Spleen (tissue), 13 donors: ENCODE data around the gene CDKN1B. TPM values are rescaled to one million over a fixed set of nuclear protein-coding genes. Genes with fewer than 3 reads are reported as not detected.
A peak's percentile ranks its signal among the peaks of the same experiment; 100 is the strongest.

Source experiments
- DNase-seq: peaks from one replicate; pipeline ENCODE4 v3.0.0-alpha.2; 2020
- H3K27ac ChIP-seq, 8 donors: fragments of 200-600 bp; sonication (generic) in 7 of 8; 1 replicate in 4 of 8; 2 replicates in 4 of 8; pipeline versions ENCODE4 v1.5.0 to v1.8.0; 2016 to 2021; ENCODE audit warnings: inconsistent platforms in 4 of 8, mild to moderate bottlenecking in 4 of 8, moderate library complexity in 1 of 8
- H3K27me3 ChIP-seq, 7 donors: fragments of 200-600 bp; sonication (generic) in 6 of 7; replicated peaks in 1 of 7; 1 replicate in 4 of 7; 2 replicates in 3 of 7; pipeline versions ENCODE4 v1.5.0 to v1.8.0; 2016 to 2021; ENCODE audit warnings: inconsistent platforms in 3 of 7, mild to moderate bottlenecking in 1 of 7
- H3K36me3 ChIP-seq, 6 donors: fragments of 200-600 bp; sonication (generic) in 5 of 6; 1 replicate in 4 of 6; 2 replicates in 2 of 6; pipeline versions ENCODE4 v1.5.0 to v1.8.0; 2016 to 2021; ENCODE audit warnings: inconsistent platforms in 2 of 6
- H3K4me1 ChIP-seq, 6 donors: fragments of 200-600 bp; sonication (generic) in 5 of 6; 1 replicate in 3 of 6; 2 replicates in 3 of 6; pipeline versions ENCODE4 v1.5.0 to v1.8.0; 2016 to 2021; ENCODE audit warnings: inconsistent platforms in 3 of 6
- H3K4me3 ChIP-seq, 8 donors: fragments of 200-600 bp; sonication (generic) in 7 of 8; 1 replicate in 4 of 8; 2 replicates in 4 of 8; pipeline versions ENCODE4 v1.5.0 to v1.8.0; 2016 to 2021; ENCODE audit warnings: inconsistent platforms in 4 of 8, mild to moderate bottlenecking in 4 of 8, moderate library complexity in 2 of 8
- H3K9me3 ChIP-seq, 8 donors: fragments of 200-600 bp; sonication (generic) in 7 of 8; 1 replicate in 4 of 8; 2 replicates in 4 of 8; pipeline versions ENCODE4 v1.5.0 to v1.8.0; 2016 to 2021; ENCODE audit warnings: inconsistent platforms in 4 of 8
- POLR2A ChIP-seq, 3 donors: fragments of 450-650 bp; IDR thresholded peaks; one replicate each; pipeline ENCODE4 v1.5.1; 2017; ENCODE audit warnings: antibody characterized with exemption in 3 of 3, mild to moderate bottlenecking in 1 of 3
- POLR2AphosphoS5 ChIP-seq, 3 donors: sonication (generic); formaldehyde crosslinking; IDR thresholded peaks; one replicate each; pipeline ENCODE4 v1.5.1; 2017; ENCODE audit warnings: antibody characterized with exemption in 3 of 3
- WGBS, 5 donors: extraction: QIAGEN DNeasy Blood & Tissue Kit in 3 of 5; methylation state at CpG; one replicate each; pipeline versions ENCODE4 v1.1.5 to v1.1.7; 2013 to 2018; 5-methylcytosine and 5-hydroxymethylcytosine counted together
- intact Hi-C: fragments of 100-400 bp; cut with DNase I; formaldehyde crosslinking; loops from one replicate; pipeline ENCODE4 v1.15.0; 2023; ENCODE audit warnings: low total_unique reads
- long read RNA-seq, 2 donors: transcript quantifications; one replicate each; lab custom pipeline, GENCODE V29; 2026
- polyA plus RNA-seq, 3 donors: library from polyadenylated mRNA; stranded (reverse); fragments of 200-250 nt; gene quantifications; one replicate each; pipeline ENCODE4 v1.2.1, GENCODE V29; 2013
- total RNA-seq, 7 donors: library from RNA; depleted of rRNA in 3 of 7; stranded (reverse); fragments of >200 nt in 3 of 7; fragmentation: NEBNext Ultra II Directional in 4 of 7; extraction: Animal tissue kit (Norgen Biotek cat#: 25700) in 4 of 7; gene quantifications; one replicate each; pipeline versions ENCODE4 v1.1.0 to v1.2.1, GENCODE V29; 2016 to 2021
- TF ChIP-seq, protein P1 (sequence below), 11 experiments: fragments of 200-600 bp in 7 of 11; fragments of 450-650 bp in 4 of 11; sonication (generic) in 4 of 11; IDR thresholded peaks in 8 of 11; conservative IDR thresholded peaks in 3 of 11; 1 replicate in 7 of 11; 2 replicates in 4 of 11; pipeline versions ENCODE4 v1.4.0 to v1.8.0; 2016 to 2021; ENCODE audit warnings: antibody characterized with exemption in 11 of 11, inconsistent platforms in 4 of 11, mild to moderate bottlenecking in 1 of 11
- donor health status: healthy with polysubstance abuse.
- donor health status: DM: no; HTN: no; CAD: no; lungs with moderate emphysema.
- donor health status: DM: no; HTN: no; CAD: no.
- donor health status: Bipolar disorder and iron deficiency.
- donor health status: healthy.
- donor health status: DM: no; HTN: no; CAD: no.
- donor health status: DM: yes; HTN: yes; CAD: no.

CDKN1B gene
- total RNA-seq (10 to 100 TPM; 72.3 to 95.2 (median 79.3) TPM), polyA plus RNA-seq (10 to 100 TPM; 34.9 to 49.3 (median 46.4) TPM)
- long read RNA-seq, donor 1, transcript CDKN1B-201 (3 exons, 2,657 nt): major isoform, 24 of 35 reads
- long read RNA-seq, donor 1, partial matches to known transcripts: 11 of 35 reads
- long read RNA-seq, donor 1, other reads (novel, unspliced or antisense): 0 of 35 reads
- long read RNA-seq, donor 2, transcript CDKN1B-201 (3 exons, 2,657 nt): major isoform, 26 of 26 reads
- long read RNA-seq, donor 2, partial matches to known transcripts: 0 of 26 reads
- long read RNA-seq, donor 2, other reads (novel, unspliced or antisense): 0 of 26 reads

- no peaks in the 10 kb centered on the region for H3K9me3 ChIP-seq
- H3K4me3 ChIP-seq: peak within 1 kb of the TSS; percentile 64 to 94 (median 84)
- peaks cover 0 to 33% (median 6%) of the 10 kb centered on the region in 6 donors for H3K36me3 ChIP-seq
- intact Hi-C loops: no loop called here
- TF ChIP-seq, protein P1, sequence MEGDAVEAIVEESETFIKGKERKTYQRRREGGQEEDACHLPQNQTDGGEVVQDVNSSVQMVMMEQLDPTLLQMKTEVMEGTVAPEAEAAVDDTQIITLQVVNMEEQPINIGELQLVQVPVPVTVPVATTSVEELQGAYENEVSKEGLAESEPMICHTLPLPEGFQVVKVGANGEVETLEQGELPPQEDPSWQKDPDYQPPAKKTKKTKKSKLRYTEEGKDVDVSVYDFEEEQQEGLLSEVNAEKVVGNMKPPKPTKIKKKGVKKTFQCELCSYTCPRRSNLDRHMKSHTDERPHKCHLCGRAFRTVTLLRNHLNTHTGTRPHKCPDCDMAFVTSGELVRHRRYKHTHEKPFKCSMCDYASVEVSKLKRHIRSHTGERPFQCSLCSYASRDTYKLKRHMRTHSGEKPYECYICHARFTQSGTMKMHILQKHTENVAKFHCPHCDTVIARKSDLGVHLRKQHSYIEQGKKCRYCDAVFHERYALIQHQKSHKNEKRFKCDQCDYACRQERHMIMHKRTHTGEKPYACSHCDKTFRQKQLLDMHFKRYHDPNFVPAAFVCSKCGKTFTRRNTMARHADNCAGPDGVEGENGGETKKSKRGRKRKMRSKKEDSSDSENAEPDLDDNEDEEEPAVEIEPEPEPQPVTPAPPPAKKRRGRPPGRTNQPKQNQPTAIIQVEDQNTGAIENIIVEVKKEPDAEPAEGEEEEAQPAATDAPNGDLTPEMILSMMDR (IDR thresholded peaks at IDR 0.05 in 8 of 11, conservative IDR thresholded peaks at IDR 0.05 in 3 of 11): peak in 4 of 11 experiments; percentile 22 to 38 (median 30)
- TF ChIP-seq POLR2A (IDR thresholded peaks at IDR 0.05): peak; percentile 28 to 81 (median 66)
- peak; percentile 94 to 96 (median 95) for TF ChIP-seq POLR2AphosphoS5 (IDR thresholded peaks at IDR 0.05)
- H3K4me1 ChIP-seq: peaks cover 45 to 69% (median 58%) of the 10 kb centered on the region in 6 donors
- 0% methylated on average over 55 to 81 of the region's 81 CpGs for WGBS, 5 donors
- H3K27ac ChIP-seq: peak within 1 kb of the TSS; percentile 99 to 100 (median 100)
- no peaks in the 10 kb centered on the region for H3K27me3 ChIP-seq
- peak; percentile 99 for DNase-seq
Observed at GRCh38 chr12:12716793-12717585, at the start of gene CDKN1B. CDKN1B (plus strand) TSS chr12:12717368; CDS start chr12:12717840, 472 bp downstream.

- no peaks in the 10 kb centered on the region for H3K36me3 ChIP-seq
- intact Hi-C loops: no loop called here
- H3K4me1 ChIP-seq: no peaks in the 10 kb centered on the region
- no peak overlapping the region for H3K27ac ChIP-seq
- no peak overlapping the region for H3K4me3 ChIP-seq
- H3K27me3 ChIP-seq: no peaks in the 10 kb centered on the region
- WGBS, 5 donors: 93 to 98% (median 95%) methylated on average over 1 of the region's 1 CpG
- H3K9me3 ChIP-seq: no peaks in the 10 kb centered on the region
- TF ChIP-seq POLR2AphosphoS5 (IDR thresholded peaks at IDR 0.05) (no peak), POLR2A (IDR thresholded peaks at IDR 0.05) (no peak)
- TF ChIP-seq, protein P1 (IDR thresholded peaks at IDR 0.05 in 8 of 11, conservative IDR thresholded peaks at IDR 0.05 in 3 of 11): no peak
- no peak for DNase-seq
Observed at GRCh38 chr12:12668005-12668404, 49.2 kb upstream of the CDKN1B start.

- H3K4me1 ChIP-seq: no peaks in the 10 kb centered on the region
- H3K27ac ChIP-seq: no peak overlapping the region
- no peak overlapping the region for H3K4me3 ChIP-seq
- DNase-seq: no peak
- intact Hi-C loops: no loop called here
- 92 to 98% (median 95%) methylated on average over 2 of the region's 2 CpGs for WGBS, 5 donors
- no peaks in the 10 kb centered on the region for H3K9me3 ChIP-seq
- TF ChIP-seq, protein P1 (IDR thresholded peaks at IDR 0.05 in 8 of 11, conservative IDR thresholded peaks at IDR 0.05 in 3 of 11): no peak
- TF ChIP-seq POLR2A (IDR thresholded peaks at IDR 0.05) (no peak), POLR2AphosphoS5 (IDR thresholded peaks at IDR 0.05) (no peak)
- no peaks in the 10 kb centered on the region for H3K36me3 ChIP-seq
- no peaks in the 10 kb centered on the region for H3K27me3 ChIP-seq
Observed at GRCh38 chr12:12669020-12669419, 48.1 kb upstream of the CDKN1B start.
